Peyer's patch (tissue), 4 donors: Measurements from ENCODE around the gene CEP350. TPM values are rescaled to one million over a fixed set of nuclear protein-coding genes. Genes with fewer than 3 reads are reported as not detected.
"Not testable (repeated sequence)": the region's sequence is repeated elsewhere in the genome, so short reads cannot be mapped to it uniquely, and the experiment has no call there.

Source experiments
- DNase-seq, 3 donors: peaks; one replicate each; pipeline ENCODE4 v3.0.0-alpha.2; 2017 to 2019
- H3K27ac ChIP-seq, 4 donors: fragments of 200-600 bp; sonication (generic); one replicate each; pipeline ENCODE4 v1.5.1; 2016 to 2019
- H3K27me3 ChIP-seq, 2 donors: fragments of 200-600 bp; sonication (generic); one replicate each; pipeline ENCODE4 v1.5.1; 2019
- H3K36me3 ChIP-seq, 3 donors: fragments of 200-600 bp; sonication (generic); one replicate each; pipeline ENCODE4 v1.5.1; 2016 to 2019
- H3K4me1 ChIP-seq, 4 donors: fragments of 200-600 bp; sonication (generic); one replicate each; pipeline ENCODE4 v1.5.1; 2016 to 2019
- H3K4me3 ChIP-seq, 4 donors: fragments of 200-600 bp; sonication (generic); 1 replicate in 3 of 4; 2 replicates in 1 of 4; pipeline ENCODE4 v1.5.1; 2016 to 2019; ENCODE audit warnings: mild to moderate bottlenecking in 1 of 4
- H3K9me3 ChIP-seq, 4 donors: fragments of 200-600 bp; sonication (generic); one replicate each; pipeline ENCODE4 v1.5.1; 2016 to 2019; ENCODE audit warnings: mild to moderate bottlenecking in 1 of 4
- POLR2A ChIP-seq, 2 donors: fragments of 450-650 bp; IDR thresholded peaks; one replicate each; pipeline ENCODE4 v1.5.1; 2017; ENCODE audit warnings: antibody characterized with exemption in 2 of 2, mild to moderate bottlenecking in 2 of 2, moderate library complexity in 2 of 2
- total RNA-seq, 4 donors: library from RNA; depleted of rRNA; stranded (reverse); fragments of >200 nt; gene quantifications; one replicate each; pipeline ENCODE4 v1.1.0, GENCODE V29; 2016
- TF ChIP-seq, protein P1 (sequence below), 6 experiments: fragments of 450-650 bp in 4 of 6; fragments of 200-600 bp in 2 of 6; sonication (generic) in 1 of 6; IDR thresholded peaks; one replicate each; pipeline ENCODE4 v1.5.1; 2017 to 2019; ENCODE audit warnings: antibody characterized with exemption in 6 of 6, mild to moderate bottlenecking in 3 of 6, moderate library complexity in 1 of 6

Gene CEP350
- total RNA-seq, 4 donors from 2014 or later: 86.0 to 196 (median 87.8) TPM

DNA sequence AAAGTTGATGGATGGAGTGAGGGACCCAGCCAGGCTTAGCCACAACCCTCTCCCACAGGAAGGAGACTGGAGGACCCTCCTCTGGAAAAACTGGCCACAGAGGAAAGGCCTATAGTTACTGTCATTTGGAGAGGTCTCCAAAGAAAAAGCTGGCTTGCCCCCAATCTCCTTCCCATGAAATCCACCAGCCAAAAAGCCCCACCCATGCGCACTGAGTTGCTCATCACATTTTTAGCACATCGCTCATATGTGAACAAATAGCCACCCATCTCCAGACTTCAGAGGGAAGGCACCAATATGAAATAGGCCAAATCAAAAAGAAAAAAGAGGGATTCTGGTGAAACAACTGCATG is 163.1 kb downstream of the CEP350 start:
- Histone ChIP-seq H3K27ac (no peak overlapping the region), H3K4me3 (no peak overlapping the region), H3K4me1 (no peaks in the 10 kb centered on the region), H3K27me3 (no peaks in the 10 kb centered on the region), H3K9me3 (no peaks in the 10 kb centered on the region), H3K36me3 (peaks cover 0 to 5% (median 0%) of the 10 kb centered on the region in 3 donors)
- no peak for TF ChIP-seq POLR2A (IDR thresholded peaks at IDR 0.05)
- TF ChIP-seq, protein P1, sequence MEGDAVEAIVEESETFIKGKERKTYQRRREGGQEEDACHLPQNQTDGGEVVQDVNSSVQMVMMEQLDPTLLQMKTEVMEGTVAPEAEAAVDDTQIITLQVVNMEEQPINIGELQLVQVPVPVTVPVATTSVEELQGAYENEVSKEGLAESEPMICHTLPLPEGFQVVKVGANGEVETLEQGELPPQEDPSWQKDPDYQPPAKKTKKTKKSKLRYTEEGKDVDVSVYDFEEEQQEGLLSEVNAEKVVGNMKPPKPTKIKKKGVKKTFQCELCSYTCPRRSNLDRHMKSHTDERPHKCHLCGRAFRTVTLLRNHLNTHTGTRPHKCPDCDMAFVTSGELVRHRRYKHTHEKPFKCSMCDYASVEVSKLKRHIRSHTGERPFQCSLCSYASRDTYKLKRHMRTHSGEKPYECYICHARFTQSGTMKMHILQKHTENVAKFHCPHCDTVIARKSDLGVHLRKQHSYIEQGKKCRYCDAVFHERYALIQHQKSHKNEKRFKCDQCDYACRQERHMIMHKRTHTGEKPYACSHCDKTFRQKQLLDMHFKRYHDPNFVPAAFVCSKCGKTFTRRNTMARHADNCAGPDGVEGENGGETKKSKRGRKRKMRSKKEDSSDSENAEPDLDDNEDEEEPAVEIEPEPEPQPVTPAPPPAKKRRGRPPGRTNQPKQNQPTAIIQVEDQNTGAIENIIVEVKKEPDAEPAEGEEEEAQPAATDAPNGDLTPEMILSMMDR (IDR thresholded peaks at IDR 0.05): no peak
- no peak for DNase-seq

DNA sequence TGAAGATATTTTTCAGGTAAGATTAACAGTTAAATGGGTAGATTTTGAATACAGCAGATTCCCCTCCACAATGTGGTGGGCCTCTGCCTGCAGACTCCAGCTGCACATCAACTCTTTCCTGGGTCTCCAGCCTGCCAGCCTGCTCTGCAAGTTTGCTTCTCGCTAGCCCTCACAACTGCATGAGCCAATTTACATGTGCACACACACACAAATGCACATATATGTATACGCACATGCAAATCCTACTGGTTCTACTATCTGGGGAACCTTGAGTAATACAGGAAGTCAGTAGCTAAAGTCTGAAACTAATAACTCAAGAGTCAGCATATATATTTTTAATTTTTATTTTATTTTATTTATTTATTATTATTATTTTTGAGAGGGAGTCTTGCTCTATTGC is 165.2 kb downstream of the CEP350 start:
- Histone ChIP-seq H3K27me3 (no peaks in the 10 kb centered on the region), H3K27ac (no peak overlapping the region), H3K9me3 (no peaks in the 10 kb centered on the region), H3K4me1 (no peaks in the 10 kb centered on the region), H3K4me3 (no peak overlapping the region), H3K36me3 (no peaks in the 10 kb centered on the region)
- no peak for TF ChIP-seq POLR2A (IDR thresholded peaks at IDR 0.05)
- TF ChIP-seq, protein P1 (IDR thresholded peaks at IDR 0.05): no peak
- DNase-seq: no peak

DNA sequence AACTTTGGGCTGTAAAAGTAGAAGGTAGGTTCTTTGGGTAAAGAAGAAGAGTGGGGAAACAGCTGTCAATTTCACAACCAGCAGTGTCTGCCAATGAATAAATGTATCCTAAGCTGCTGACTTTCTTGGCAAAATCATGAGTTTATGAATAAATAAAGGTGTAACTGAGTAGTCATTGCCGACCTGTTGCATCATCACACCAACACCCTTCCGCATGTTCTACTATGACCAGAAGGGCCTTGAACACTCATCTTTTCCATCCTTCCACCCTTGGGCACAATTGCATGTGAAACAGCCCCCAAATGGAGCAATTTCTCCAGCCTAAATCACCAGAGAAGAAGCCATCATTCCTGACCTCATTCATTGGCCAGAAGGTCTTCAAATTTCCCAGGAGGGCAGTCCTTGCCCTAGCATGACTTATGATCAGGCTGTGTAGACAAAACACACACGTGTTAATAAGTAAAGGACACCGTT is 168.9 kb downstream of the CEP350 start:
- H3K4me3 ChIP-seq: no peak overlapping the region
- TF ChIP-seq, protein P1 (IDR thresholded peaks at IDR 0.05): no peak
- TF ChIP-seq POLR2A (IDR thresholded peaks at IDR 0.05): no peak

DNA sequence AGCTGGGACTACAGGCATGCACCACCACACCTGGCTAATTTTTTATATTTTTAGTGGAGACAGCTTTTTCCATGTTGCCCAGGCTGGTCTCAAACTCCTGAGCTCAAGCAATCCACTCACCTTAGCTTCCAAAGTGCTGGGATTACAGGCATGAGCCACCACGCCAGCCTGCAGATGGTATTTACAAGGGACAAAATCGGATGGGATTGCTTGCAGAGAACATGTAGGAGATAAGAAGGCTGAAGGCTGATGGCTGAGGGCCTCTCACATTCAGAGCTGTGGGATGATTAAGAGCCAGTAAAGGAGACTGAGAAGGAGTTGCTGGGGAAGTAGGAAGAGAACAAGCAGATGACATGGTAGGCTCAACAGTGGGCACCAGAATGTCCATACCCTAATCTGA is 176.0 kb downstream of the CEP350 start:
- TF ChIP-seq, protein P1 (IDR thresholded peaks at IDR 0.05): no peak
- TF ChIP-seq POLR2A (IDR thresholded peaks at IDR 0.05): no peak
- H3K27me3 ChIP-seq: no peaks in the 10 kb centered on the region
- H3K4me1 ChIP-seq: no peaks in the 10 kb centered on the region
- H3K9me3 ChIP-seq: no peaks in the 10 kb centered on the region
- no peak overlapping the region for H3K27ac ChIP-seq
- no peak overlapping the region for H3K4me3 ChIP-seq
- DNase-seq: no peak
- no peaks in the 10 kb centered on the region for H3K36me3 ChIP-seq

More for the DNA sequence above, 168.9 kb downstream of the CEP350 start:
- Histone ChIP-seq H3K36me3 (no peaks in the 10 kb centered on the region), H3K9me3 (no peaks in the 10 kb centered on the region), H3K27me3 (no peaks in the 10 kb centered on the region), H3K27ac (no peak overlapping the region), H3K4me1 (no peaks in the 10 kb centered on the region)
- DNase-seq: no peak

DNA sequence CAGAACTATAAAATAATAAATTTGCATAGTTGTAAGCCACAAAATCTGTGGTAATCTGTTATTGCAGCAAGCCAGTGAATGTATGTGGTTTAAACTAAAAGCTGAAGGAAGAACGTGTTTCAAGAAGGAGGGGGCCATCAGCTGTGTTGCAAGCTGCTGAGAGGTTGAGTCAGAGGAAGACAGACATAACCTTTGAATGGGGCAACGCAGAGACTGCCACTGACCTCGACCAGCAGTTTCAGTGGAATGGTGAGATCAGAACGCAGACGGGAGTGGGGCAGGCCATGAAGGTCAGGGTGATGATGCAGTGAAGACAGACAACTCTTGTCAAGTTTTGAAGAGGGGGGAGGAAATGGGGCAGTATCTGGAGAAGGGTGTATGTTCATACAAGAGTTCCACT is 176.9 kb downstream of the CEP350 start:
- TF ChIP-seq POLR2A (IDR thresholded peaks at IDR 0.05): no peak
- TF ChIP-seq, protein P1 (IDR thresholded peaks at IDR 0.05): no peak
- Histone ChIP-seq H3K9me3 (no peaks in the 10 kb centered on the region), H3K4me3 (no peak overlapping the region), H3K27ac (no peak overlapping the region), H3K4me1 (no peaks in the 10 kb centered on the region), H3K27me3 (no peaks in the 10 kb centered on the region), H3K36me3 (no peaks in the 10 kb centered on the region)
- DNase-seq: no peak

DNA sequence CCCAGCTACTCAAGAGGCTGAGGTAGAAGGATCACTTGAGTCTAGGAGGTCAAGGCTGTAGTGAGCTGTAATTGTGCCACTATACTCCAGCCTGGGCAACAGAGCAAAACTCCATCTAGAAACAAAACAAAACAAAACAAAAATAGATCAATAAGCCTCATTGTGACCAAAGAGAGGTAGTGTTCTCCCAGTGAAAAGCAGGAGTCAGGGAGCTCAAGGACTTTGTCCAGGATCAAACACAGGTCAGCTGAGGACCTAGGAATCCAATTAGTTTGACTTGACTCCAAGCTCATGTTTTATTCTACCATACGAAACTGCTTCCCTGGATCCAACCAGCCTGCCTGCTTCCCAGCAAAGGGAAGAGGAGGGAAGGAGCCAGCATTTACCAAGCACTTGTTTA is 178.6 kb downstream of the CEP350 start:
- H3K4me3 ChIP-seq: no peak overlapping the region
- no peak for TF ChIP-seq POLR2A (IDR thresholded peaks at IDR 0.05)
- TF ChIP-seq, protein P1 (IDR thresholded peaks at IDR 0.05): no peak
- H3K36me3 ChIP-seq: no peaks in the 10 kb centered on the region
- no peaks in the 10 kb centered on the region for H3K4me1 ChIP-seq
- H3K9me3 ChIP-seq: no peaks in the 10 kb centered on the region
- no peak overlapping the region for H3K27ac ChIP-seq
- H3K27me3 ChIP-seq: no peaks in the 10 kb centered on the region
- DNase-seq: no peak

DNA sequence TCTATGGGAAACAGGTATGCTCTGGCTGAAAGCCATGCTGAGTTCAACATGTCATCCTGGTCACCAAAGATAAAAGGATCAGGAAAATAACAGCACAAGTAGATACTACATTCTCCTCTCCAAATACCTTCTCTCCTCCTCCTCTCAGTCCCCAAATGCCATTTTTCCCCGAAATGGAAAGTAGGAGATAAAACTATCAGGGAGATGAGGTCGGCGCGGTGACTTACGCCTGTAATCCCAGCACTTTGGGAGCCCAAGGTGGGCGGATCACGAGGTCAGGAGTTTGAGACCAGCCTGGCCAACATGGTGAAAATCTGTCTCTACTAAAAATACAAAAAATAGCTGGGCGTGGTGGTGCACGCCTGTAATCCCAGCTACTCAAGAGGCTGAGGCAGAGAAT is 179.1 kb downstream of the CEP350 start:
- DNase-seq, H3K9me3 ChIP-seq: not testable (repeated sequence)

More for the DNA sequence above, 179.1 kb downstream of the CEP350 start:
- not testable (repeated sequence) for H3K4me1 ChIP-seq, H3K36me3 ChIP-seq, H3K27ac ChIP-seq, H3K4me3 ChIP-seq, H3K27me3 ChIP-seq
